DND-41 (cell line): ENCODE measurements around the gene ACAP3.

Source experiments
- EZH2 ChIP-seq: IDR thresholded peaks from 3 replicates; pipeline ENCODE4 v1.6.1; 2012; ENCODE audit warnings: borderline replicate concordance, low read depth, mild to moderate bottlenecking, moderate library complexity, low read length, inconsistent platforms; ENCODE audit not compliant: severe bottlenecking
- TF ChIP-seq, protein P1 (sequence below): IDR thresholded peaks from 2 replicates; pipeline ENCODE4 v1.5.1; 2012; ENCODE audit warnings: borderline replicate concordance, low read length, moderate library complexity, mild to moderate bottlenecking; ENCODE audit not compliant: poor library complexity, severe bottlenecking; ENCODE audit errors: extremely low read depth

GRCh38 chr1:1302006-1302430, 5.7 kb downstream of the ACAP3 start:
- TF ChIP-seq, protein P1, sequence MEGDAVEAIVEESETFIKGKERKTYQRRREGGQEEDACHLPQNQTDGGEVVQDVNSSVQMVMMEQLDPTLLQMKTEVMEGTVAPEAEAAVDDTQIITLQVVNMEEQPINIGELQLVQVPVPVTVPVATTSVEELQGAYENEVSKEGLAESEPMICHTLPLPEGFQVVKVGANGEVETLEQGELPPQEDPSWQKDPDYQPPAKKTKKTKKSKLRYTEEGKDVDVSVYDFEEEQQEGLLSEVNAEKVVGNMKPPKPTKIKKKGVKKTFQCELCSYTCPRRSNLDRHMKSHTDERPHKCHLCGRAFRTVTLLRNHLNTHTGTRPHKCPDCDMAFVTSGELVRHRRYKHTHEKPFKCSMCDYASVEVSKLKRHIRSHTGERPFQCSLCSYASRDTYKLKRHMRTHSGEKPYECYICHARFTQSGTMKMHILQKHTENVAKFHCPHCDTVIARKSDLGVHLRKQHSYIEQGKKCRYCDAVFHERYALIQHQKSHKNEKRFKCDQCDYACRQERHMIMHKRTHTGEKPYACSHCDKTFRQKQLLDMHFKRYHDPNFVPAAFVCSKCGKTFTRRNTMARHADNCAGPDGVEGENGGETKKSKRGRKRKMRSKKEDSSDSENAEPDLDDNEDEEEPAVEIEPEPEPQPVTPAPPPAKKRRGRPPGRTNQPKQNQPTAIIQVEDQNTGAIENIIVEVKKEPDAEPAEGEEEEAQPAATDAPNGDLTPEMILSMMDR = peak; percentile 64
- no peak for TF ChIP-seq EZH2
